HUES48 (cell line): ENCODE measurements around the gene SLC22A13.

Experiments used
- H3K27ac ChIP-seq: one replicate; pipeline ENCODE4 v1.7.0; 2013; ENCODE audit warnings: low read depth, low read length, inconsistent platforms
- H3K27me3 ChIP-seq: 2 replicates; pipeline ENCODE4 v1.6.1; 2013; ENCODE audit warnings: mild to moderate bottlenecking, low read length; ENCODE audit not compliant: control insufficient read depth, insufficient read depth
- H3K36me3 ChIP-seq: 2 replicates; pipeline ENCODE4 v1.6.1; 2013; ENCODE audit warnings: low read length; ENCODE audit not compliant: control insufficient read depth, insufficient read depth
- H3K4me1 ChIP-seq: 2 replicates; pipeline ENCODE4 v1.6.1; 2013; ENCODE audit warnings: mild to moderate bottlenecking, low read length; ENCODE audit not compliant: control insufficient read depth, insufficient read depth
- H3K4me3 ChIP-seq: 2 replicates; pipeline ENCODE4 v1.5.1; 2013; ENCODE audit warnings: mild to moderate bottlenecking, low read depth, low read length
- H3K9ac ChIP-seq: 2 replicates; pipeline ENCODE4 v1.6.1; 2013; ENCODE audit warnings: mild to moderate bottlenecking, low read depth, low read length, moderate library complexity
- H3K9me3 ChIP-seq: 2 replicates; pipeline ENCODE4 v1.6.1; 2013; ENCODE audit warnings: low read length; ENCODE audit not compliant: control insufficient read depth, insufficient read depth

The SLC22A13 gene

GRCh38 chr3:38264779-38265178 is 833 bp upstream of the SLC22A13 start:
- no peak overlapping the region for H3K9ac ChIP-seq
- peaks cover 17% of the 10 kb centered on the region for H3K4me1 ChIP-seq
- no peak overlapping the region for H3K27ac ChIP-seq
- H3K27me3 ChIP-seq: no peaks in the 10 kb centered on the region
- no peak overlapping the region for H3K4me3 ChIP-seq
- peaks cover 4% of the 10 kb centered on the region; the same call in 1 of the 2 replicates for H3K36me3 ChIP-seq
- H3K9me3 ChIP-seq: no peaks in the 10 kb centered on the region

DNA sequence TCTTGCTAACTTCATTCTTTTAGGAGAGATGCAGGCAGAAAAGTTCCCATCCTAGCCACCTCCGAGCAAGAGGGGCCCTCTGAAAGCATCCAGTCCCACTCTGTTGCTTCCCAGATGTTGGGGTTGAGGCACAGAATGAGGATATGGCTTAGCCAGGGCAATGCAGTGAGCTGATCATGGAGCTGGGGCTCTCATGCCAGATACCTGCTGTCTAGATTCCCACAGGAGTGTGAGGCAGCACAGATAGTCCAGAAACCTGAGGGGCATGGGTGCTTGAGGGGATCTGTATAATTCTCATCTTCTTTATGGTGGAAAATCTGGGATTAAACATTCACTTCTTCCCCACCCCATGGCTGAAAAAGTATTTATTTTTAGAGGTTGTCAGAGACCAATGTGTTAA is 1.2 kb downstream of the SLC22A13 start:
- no peaks in the 10 kb centered on the region for H3K9me3 ChIP-seq
- no peak overlapping the region for H3K27ac ChIP-seq
- H3K4me1 ChIP-seq: peaks cover 17% of the 10 kb centered on the region
- H3K9ac ChIP-seq: no peak overlapping the region
- H3K4me3 ChIP-seq: no peak overlapping the region
- no peaks in the 10 kb centered on the region for H3K36me3 ChIP-seq
- H3K27me3 ChIP-seq: no peaks in the 10 kb centered on the region

DNA sequence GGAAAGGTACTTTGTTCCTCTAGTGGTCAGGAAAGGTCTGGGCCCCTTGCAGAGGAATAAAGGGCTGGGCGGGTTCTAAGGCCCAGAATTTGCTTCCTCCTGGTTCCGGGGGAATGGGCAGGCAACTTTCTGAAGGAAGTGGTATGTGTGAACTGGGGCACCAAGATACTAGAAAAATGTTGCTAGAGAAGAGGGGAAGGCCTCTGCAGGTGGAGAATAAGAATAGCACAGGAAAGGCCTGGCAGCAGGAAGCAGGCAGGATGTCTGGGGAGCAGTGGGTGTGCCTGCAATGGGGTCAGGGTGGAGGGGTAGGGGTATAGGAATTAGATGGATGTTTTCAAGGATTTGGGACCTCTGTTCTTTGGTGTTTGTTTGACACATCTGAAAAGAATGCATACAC is 2.0 kb downstream of the SLC22A13 start:
- H3K27me3 ChIP-seq: no peaks in the 10 kb centered on the region
- peaks cover 17% of the 10 kb centered on the region for H3K4me1 ChIP-seq
- H3K9me3 ChIP-seq: no peaks in the 10 kb centered on the region
- no peaks in the 10 kb centered on the region for H3K36me3 ChIP-seq
- no peak overlapping the region for H3K27ac ChIP-seq
- H3K9ac ChIP-seq: no peak overlapping the region
- H3K4me3 ChIP-seq: no peak overlapping the region

GRCh38 chr3:38268087-38268486 is 2.5 kb downstream of the SLC22A13 start:
- Histone ChIP-seq H3K4me1 (peaks cover 17% of the 10 kb centered on the region), H3K9me3 (no peaks in the 10 kb centered on the region), H3K36me3 (no peaks in the 10 kb centered on the region), H3K27ac (no peak overlapping the region), H3K9ac (no peak overlapping the region), H3K4me3 (no peak overlapping the region), H3K27me3 (no peaks in the 10 kb centered on the region)

GRCh38 chr3:38268522-38268921 is 2.9 kb downstream of the SLC22A13 start:
- H3K9ac ChIP-seq: no peak overlapping the region
- no peaks in the 10 kb centered on the region for H3K9me3 ChIP-seq
- H3K36me3 ChIP-seq: no peaks in the 10 kb centered on the region
- H3K4me3 ChIP-seq: no peak overlapping the region
- H3K4me1 ChIP-seq: peaks cover 17% of the 10 kb centered on the region
- no peaks in the 10 kb centered on the region for H3K27me3 ChIP-seq
- H3K27ac ChIP-seq: no peak overlapping the region

DNA sequence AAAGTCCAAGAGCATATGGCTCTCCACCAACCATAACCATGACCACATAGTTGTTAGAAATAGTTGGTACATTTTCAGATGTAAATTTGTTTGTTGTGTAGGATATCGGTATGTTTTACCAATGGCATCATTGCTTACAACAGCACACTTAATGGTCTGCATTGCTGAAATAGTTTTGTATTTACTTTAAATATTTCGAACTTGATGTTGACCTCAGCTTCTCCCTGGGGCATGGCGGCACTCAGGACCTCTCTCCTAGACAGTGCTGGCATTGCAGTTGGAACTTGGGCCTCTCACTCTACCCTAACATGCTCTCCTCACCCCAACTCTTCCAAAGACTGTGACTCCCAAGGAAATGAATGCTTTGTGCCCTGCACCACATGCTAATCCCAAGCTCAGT is 5.0 kb downstream of the SLC22A13 start:
- no peak overlapping the region for H3K9ac ChIP-seq

GRCh38 chr3:38271553-38271952 is 5.9 kb downstream of the SLC22A13 start:
- Histone ChIP-seq H3K27ac (no peak overlapping the region), H3K4me3 (no peak overlapping the region), H3K27me3 (no peaks in the 10 kb centered on the region), H3K9ac (no peak overlapping the region), H3K4me1 (peaks cover 8% of the 10 kb centered on the region), H3K36me3 (no peaks in the 10 kb centered on the region), H3K9me3 (no peaks in the 10 kb centered on the region)

More for the DNA sequence above, 5.0 kb downstream of the SLC22A13 start:
- Histone ChIP-seq H3K4me3 (no peak overlapping the region), H3K4me1 (peaks cover 8% of the 10 kb centered on the region), H3K36me3 (no peaks in the 10 kb centered on the region), H3K27ac (no peak overlapping the region), H3K27me3 (no peaks in the 10 kb centered on the region), H3K9me3 (no peaks in the 10 kb centered on the region)

- Histone ChIP-seq H3K27me3 (no peaks in the 10 kb centered on the region), H3K9me3 (no peaks in the 10 kb centered on the region), H3K4me3 (no peak overlapping the region), H3K9ac (no peak overlapping the region), H3K27ac (no peak overlapping the region), H3K4me1 (no peaks in the 10 kb centered on the region), H3K36me3 (no peaks in the 10 kb centered on the region)
Measured at GRCh38 chr3:38274864-38275649, 9.4 kb downstream of the SLC22A13 start.

GRCh38 chr3:38275658-38276057 is 10.0 kb downstream of the SLC22A13 start:
- Histone ChIP-seq H3K27ac (no peak overlapping the region), H3K4me1 (no peaks in the 10 kb centered on the region), H3K9ac (no peak overlapping the region), H3K4me3 (no peak overlapping the region), H3K9me3 (no peaks in the 10 kb centered on the region), H3K36me3 (no peaks in the 10 kb centered on the region), H3K27me3 (no peaks in the 10 kb centered on the region)

DNA sequence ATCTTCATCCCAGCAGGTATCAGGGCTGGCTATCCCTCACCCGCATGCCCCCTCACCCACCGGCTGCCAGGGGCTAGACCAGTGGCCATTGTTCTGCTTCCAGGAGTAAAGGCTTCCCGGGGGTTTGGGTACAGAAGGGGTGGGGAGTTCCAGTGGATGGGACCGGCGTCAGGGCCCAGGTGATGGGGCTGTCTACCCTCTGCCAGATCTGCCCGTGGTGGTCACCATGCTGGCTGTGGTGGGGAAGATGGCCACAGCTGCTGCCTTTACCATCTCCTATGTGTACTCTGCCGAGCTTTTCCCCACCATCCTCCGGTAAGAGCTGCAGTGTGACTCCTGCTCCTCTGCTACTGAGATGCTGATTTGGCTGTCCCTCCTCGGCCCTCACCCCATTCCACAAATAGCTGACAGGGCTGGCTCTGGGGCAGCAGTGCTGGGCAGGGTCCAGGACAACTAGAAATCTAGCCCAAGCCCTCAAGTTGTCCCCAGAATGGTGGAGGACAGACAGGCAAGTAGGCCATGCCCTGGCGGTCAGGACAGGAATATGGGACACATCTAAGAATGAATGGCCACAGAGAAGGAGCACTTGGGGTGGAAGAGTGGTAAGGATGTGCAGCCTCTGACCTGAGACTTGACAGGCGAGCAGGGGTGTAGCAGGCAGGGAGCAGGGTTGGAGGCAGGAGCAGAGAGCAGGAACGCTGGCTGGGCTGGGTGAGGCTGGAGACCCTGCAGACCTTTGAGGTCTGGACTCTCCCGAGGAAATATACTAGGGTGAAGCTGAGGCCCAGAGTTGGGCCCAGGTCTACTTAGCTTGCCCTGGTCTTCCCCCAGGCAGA is 10.7 kb downstream of the SLC22A13 start:
- Histone ChIP-seq H3K27ac (no peak overlapping the region), H3K9me3 (no peaks in the 10 kb centered on the region), H3K36me3 (no peaks in the 10 kb centered on the region), H3K27me3 (no peaks in the 10 kb centered on the region), H3K4me1 (no peaks in the 10 kb centered on the region), H3K9ac (no peak overlapping the region), H3K4me3 (no peak overlapping the region)
